Loucy (cell line): ENCODE data around the gene H1-8.

Experiments used
- EZH2phosphoT487 ChIP-seq: fragments of 200-600 bp; IDR thresholded peaks from 2 replicates; pipeline ENCODE4 v1.6.1; 2018; ENCODE audit warnings: antibody characterized with exemption, mild to moderate bottlenecking, moderate library complexity, borderline replicate concordance
- TF ChIP-seq, protein P1 (sequence below): fragments of 200-600 bp; sonication (generic); conservative IDR thresholded peaks from 2 replicates; pipeline ENCODE4 v1.5.1; 2014; ENCODE audit warnings: mild to moderate bottlenecking, antibody characterized with exemption, low read length

DNA sequence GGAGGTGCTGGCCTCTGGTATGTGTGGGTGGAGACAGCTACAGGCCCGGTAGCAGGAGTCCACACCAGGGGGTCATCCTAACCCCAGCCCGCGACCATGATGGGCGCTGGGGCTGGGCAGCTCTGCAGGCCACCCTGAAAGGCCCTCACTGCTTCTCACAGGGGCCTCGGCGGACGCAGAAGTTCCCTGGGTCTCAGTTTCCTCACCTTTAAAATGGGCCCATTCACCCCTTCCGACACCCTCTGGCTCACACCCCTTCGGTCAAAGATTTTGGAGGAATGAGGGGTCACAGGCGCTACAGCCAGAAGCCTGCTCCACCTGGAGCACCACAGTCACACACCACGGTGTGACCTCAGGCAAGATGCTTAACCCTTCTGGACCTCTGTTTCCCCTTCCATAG, 55.5 kb downstream of the H1-8 start:
- TF ChIP-seq, protein P1, sequence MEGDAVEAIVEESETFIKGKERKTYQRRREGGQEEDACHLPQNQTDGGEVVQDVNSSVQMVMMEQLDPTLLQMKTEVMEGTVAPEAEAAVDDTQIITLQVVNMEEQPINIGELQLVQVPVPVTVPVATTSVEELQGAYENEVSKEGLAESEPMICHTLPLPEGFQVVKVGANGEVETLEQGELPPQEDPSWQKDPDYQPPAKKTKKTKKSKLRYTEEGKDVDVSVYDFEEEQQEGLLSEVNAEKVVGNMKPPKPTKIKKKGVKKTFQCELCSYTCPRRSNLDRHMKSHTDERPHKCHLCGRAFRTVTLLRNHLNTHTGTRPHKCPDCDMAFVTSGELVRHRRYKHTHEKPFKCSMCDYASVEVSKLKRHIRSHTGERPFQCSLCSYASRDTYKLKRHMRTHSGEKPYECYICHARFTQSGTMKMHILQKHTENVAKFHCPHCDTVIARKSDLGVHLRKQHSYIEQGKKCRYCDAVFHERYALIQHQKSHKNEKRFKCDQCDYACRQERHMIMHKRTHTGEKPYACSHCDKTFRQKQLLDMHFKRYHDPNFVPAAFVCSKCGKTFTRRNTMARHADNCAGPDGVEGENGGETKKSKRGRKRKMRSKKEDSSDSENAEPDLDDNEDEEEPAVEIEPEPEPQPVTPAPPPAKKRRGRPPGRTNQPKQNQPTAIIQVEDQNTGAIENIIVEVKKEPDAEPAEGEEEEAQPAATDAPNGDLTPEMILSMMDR: no peak
- no peak for TF ChIP-seq EZH2phosphoT487
